ENCODE results near the gene IL21R. TPM values are rescaled to one million over a fixed set of nuclear protein-coding genes. Genes with fewer than 3 reads are reported as not detected.

IL21R gene
- polyA plus RNA-seq (ENCODE audit: insufficient read depth in 1 of 5, insufficient read length in 5 of 5, low replicate concordance in 1 of 5): 1 to 10 TPM; 1.2 to 5.5 (median 4.1) TPM
- long read RNA-seq, donor 1: 0 reads
- long read RNA-seq, donor 2, partial matches to known transcripts: 0 of 1 reads
- long read RNA-seq, donor 2, other reads (novel, unspliced or antisense): 0 of 1 reads
- long read RNA-seq, donor 3, full-length matches to known transcripts: 1 of 1 reads
- long read RNA-seq, donor 3, partial matches to known transcripts: 0 of 1 reads
- long read RNA-seq, donor 3, other reads (novel, unspliced or antisense): 0 of 1 reads
- long read RNA-seq, donor 4: 0 reads
- long read RNA-seq, donor 5: 0 reads
- long read RNA-seq, donor 6, full-length matches to known transcripts: 1 of 1 reads
- long read RNA-seq, donor 6, partial matches to known transcripts: 0 of 1 reads
- long read RNA-seq, donor 6, other reads (novel, unspliced or antisense): 0 of 1 reads
- long read RNA-seq, donor 7: 0 reads
- long read RNA-seq, donor 8: 0 reads

DNA sequence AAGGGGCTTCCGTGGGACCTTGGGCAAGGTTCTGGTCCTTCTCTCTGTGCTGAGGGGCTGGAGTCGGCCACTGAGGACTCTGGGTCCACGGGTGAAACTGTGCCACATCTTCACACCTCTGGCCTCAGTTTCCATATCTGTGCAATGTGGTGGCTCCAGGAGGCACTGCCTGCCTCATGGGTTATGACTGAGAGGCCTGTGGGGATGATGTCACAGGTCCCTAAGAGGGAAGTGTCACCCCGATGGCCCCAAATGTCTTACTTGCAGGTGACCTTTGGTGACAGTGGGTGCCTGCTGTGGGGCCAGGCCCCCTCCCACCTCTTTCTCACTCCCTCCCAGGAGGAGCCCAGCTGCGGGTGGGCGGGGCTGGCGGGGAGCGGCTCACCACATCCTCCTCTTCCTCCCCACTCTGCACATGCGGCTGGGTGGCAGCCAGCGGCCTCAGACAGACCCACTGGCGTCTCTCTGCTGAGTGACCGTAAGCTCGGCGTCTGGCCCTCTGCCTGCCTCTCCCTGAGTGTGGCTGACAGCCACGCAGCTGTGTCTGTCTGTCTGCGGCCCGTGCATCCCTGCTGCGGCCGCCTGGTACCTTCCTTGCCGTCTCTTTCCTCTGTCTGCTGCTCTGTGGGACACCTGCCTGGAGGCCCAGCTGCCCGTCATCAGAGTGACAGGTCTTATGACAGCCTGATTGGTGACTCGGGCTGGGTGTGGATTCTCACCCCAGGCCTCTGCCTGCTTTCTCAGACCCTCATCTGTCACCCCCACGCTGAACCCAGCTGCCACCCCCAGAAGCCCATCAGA is at the start of gene IL21R:
IL21R (plus strand) TSS at position 407 of the 801 bp plus-strand sequence. CDS start 27,898 bp downstream, outside the sequence.
- peak; percentile 53 to 61 for DNase-seq

DNA sequence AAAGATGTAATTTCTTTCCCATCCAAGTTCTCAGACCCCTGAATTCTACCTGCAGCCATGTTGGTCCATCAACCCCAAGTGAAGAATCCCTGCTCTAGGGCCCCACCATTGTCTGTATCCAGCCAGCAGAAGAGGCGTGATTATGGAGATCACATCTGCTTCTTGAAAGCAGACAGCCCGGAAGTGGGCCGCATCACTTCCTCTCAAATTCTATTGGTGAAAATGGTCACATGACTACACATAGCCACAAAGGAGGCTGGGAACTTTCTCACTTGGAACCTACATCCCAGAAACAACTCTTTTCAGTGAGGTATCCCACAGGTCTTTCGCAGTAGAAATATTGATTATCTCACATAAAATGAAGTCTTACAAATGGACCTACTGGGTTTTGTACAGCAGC is 48.1 kb upstream of the IL21R start:
- no peak for DNase-seq

DNA sequence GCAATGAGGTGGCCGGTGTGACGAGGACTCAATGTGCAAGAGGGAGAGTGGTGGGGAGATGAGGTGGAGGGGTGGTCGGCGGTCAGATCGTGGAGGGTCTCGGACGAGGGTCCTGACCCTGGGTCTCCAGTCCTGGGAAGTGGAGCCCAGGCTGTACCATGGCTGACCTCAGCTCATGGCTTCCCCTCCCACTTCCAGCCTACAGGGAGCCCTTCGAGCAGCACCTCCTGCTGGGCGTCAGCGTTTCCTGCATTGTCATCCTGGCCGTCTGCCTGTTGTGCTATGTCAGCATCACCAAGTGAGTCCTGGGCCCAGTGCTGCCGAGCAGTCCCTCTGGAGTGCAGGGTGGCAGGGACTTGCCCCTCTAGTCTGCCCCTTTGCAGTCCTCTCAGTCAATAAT is 46.4 kb upstream of the IL21R start:
- DNase-seq: no peak

DNA sequence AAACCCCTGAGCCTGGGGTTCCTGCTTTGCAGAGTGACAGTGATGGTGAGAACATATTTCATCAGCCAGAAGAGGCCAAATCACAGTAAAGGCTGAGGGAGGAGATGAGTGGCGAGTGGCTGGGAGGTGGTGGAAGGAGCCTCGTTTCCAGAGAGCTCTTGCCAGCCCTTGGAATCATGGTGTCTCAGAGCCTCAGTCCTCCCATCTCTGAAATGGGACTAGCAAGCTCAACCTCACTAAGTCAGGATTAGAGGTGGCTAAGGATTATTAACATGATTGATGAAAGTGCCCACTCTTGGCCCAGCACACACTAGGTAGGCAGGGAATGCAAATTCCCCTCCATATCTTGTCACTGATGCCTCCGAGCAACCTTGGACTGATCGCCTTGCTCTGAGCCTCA is 45.2 kb upstream of the IL21R start:
- DNase-seq: no peak

DNA sequence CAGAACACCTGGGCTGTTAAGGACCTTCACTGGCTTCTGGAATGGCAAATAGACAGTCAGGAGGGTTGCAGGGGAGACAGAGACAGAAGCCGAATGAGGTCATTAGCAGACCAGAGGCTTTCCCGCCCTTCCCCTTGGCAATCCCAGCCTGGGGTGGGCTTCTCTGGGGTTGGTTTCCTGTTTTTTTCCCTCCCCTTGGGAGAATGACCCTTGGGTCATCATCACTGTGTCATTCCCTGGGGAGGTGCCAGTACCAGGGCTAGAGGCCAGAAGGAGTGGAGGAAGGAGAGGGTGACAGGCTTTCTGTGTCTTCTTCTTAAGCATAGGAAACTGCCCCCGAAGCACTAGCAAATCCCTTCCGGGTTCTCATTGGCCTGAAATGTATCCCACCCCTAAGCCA is 42.9 kb upstream of the IL21R start:
- DNase-seq: no peak

DNA sequence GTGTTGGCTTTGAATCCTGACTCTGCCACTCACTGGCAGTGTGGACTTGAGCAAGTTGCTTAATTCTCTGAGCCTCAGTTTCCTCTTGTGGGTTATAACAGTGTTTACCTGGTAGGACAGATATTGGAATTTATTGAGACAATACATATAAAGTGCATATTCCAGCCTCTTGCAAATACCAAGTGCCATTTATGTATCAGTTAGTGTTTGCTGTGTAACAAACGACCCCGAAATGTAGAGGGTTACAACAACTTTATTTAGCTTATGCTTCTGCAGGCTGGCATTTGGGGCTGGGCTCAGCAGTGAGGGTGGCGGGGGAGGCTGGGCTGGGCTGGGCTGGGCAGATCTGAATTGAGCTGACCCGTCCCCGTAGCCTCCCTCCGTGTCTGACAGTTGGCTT is 42.4 kb upstream of the IL21R start:
- no peak for DNase-seq

DNA sequence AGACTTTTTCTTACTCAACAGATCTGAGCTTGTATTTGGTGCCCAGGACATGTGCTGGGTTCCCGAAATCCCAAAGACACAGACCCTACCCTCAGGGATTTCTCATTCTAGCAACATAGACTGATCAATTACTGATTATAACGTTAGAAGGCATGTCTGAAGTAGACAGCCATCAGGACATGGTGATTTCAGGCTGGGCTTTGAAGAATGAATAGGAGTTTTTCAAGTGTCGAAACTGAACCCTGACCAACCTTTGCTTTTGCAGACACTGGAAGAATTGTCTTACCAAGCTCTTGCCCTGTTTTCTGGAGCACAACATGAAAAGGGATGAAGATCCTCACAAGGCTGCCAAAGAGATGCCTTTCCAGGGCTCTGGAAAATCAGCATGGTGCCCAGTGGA is 40.0 kb upstream of the IL21R start:
- DNase-seq: no peak

DNA sequence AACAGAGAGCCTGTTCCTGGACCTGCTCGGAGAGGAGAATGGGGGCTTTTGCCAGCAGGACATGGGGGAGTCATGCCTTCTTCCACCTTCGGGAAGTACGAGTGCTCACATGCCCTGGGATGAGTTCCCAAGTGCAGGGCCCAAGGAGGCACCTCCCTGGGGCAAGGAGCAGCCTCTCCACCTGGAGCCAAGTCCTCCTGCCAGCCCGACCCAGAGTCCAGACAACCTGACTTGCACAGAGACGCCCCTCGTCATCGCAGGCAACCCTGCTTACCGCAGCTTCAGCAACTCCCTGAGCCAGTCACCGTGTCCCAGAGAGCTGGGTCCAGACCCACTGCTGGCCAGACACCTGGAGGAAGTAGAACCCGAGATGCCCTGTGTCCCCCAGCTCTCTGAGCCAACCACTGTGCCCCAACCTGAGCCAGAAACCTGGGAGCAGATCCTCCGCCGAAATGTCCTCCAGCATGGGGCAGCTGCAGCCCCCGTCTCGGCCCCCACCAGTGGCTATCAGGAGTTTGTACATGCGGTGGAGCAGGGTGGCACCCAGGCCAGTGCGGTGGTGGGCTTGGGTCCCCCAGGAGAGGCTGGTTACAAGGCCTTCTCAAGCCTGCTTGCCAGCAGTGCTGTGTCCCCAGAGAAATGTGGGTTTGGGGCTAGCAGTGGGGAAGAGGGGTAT is 39.3 kb upstream of the IL21R start:
- no peak for DNase-seq

DNA sequence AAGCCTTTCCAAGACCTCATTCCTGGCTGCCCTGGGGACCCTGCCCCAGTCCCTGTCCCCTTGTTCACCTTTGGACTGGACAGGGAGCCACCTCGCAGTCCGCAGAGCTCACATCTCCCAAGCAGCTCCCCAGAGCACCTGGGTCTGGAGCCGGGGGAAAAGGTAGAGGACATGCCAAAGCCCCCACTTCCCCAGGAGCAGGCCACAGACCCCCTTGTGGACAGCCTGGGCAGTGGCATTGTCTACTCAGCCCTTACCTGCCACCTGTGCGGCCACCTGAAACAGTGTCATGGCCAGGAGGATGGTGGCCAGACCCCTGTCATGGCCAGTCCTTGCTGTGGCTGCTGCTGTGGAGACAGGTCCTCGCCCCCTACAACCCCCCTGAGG is 38.7 kb upstream of the IL21R start:
- DNase-seq: no peak

DNA sequence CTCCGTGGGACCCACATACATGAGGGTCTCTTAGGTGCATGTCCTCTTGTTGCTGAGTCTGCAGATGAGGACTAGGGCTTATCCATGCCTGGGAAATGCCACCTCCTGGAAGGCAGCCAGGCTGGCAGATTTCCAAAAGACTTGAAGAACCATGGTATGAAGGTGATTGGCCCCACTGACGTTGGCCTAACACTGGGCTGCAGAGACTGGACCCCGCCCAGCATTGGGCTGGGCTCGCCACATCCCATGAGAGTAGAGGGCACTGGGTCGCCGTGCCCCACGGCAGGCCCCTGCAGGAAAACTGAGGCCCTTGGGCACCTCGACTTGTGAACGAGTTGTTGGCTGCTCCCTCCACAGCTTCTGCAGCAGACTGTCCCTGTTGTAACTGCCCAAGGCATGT is 38.2 kb upstream of the IL21R start:
- DNase-seq: no peak

DNA sequence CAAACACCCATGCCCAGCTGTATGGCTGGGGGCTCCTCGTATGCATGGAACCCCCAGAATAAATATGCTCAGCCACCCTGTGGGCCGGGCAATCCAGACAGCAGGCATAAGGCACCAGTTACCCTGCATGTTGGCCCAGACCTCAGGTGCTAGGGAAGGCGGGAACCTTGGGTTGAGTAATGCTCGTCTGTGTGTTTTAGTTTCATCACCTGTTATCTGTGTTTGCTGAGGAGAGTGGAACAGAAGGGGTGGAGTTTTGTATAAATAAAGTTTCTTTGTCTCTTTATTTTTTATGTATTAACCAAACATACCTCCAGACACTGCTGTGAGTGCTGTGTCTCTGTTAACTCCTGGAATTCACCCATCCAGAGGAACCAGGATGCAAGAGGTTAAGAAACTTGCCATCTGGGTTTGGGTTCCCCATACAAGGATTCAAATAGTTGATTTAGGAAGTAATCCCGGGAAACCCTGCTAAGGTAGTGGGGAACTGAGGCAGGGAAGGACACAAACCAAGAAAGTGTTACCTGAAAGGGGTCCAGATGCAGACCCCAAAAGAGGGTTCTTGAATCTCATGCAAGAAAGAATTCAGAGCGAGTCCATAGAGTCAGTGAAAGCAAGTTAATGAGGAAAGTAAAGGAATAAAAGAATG is 37.4 kb upstream of the IL21R start:
- DNase-seq: no peak

DNA sequence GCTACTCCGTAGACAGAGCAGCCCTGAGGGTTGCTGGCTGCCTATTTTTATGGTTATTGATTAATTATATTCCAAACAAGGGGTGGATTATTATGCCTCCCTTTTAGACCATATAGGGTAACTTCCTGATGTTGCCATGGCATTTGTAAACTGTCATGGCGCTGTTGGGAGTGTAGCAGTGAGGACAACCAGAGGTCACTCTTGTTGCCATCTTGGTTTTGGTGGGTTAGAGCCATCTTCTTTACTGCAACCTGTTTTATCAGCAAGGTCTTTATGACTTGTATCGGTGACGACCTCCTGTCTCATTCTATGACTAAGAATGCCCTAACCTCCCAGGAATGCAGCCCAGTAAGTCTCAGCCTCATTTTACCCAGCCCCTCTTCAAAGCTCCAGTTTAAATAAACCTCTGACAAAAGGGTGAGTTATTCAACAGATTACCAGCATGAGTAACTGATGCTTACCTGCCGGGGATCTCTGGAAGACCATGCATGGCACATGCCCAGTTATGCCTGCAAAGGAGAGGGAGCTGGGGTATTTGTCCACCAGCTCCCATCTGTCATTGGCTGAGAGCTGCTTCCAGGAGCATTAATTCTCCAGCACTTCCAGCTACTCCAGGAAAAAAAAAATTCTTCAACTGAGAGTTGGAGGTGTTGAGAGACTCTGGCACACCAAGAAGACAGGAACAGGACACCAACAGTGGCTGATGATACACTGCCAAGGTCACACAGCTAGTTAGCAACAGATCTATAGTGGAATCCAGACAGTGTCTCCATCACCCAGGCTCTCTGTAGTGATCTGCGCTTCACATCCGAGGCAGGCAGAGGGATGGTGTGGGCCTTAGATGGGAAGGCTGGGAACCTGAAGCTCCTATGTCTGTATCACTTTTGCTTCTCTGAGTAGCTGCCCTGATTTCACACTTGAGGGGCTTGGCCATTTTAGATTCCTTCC is 36.6 kb upstream of the IL21R start:
- no peak for DNase-seq

DNA sequence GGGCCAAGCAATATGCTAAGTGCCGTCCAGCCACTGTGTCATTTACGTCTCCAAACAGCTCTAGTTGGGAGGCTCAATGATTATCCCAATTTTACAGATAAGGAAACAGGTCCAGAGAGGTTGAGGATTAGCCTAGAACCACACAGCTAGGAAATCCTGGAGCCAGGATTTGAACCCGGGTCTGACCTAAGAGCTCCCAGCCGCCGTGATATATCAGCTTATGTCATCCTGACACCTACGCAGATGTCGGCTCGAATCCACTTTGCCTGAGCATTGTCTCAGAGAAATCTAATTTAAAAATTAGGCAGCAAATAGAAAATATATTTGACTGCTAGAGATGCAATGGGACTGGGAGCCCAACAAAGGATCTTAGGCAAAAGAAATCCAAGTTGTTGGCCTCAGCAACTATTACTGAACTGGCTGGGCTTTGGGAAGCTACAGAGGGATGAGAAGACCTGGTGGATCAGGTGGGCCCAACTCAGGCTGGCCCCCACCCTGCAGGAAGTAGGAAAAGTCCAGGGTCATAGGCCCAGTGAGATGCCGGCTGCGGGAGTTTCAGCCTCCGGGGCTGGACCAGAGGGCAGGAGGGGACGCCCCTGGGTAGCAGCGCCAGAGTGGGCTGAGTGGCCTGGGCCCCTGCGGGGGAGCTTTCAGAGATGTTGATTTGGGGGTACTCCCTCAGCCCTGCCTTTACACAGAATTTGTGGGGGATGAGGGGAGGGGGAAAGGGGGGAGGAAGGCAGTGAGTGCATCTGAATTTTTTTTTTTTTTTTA is 35.1 kb upstream of the IL21R start:
- DNase-seq: no peak

DNA sequence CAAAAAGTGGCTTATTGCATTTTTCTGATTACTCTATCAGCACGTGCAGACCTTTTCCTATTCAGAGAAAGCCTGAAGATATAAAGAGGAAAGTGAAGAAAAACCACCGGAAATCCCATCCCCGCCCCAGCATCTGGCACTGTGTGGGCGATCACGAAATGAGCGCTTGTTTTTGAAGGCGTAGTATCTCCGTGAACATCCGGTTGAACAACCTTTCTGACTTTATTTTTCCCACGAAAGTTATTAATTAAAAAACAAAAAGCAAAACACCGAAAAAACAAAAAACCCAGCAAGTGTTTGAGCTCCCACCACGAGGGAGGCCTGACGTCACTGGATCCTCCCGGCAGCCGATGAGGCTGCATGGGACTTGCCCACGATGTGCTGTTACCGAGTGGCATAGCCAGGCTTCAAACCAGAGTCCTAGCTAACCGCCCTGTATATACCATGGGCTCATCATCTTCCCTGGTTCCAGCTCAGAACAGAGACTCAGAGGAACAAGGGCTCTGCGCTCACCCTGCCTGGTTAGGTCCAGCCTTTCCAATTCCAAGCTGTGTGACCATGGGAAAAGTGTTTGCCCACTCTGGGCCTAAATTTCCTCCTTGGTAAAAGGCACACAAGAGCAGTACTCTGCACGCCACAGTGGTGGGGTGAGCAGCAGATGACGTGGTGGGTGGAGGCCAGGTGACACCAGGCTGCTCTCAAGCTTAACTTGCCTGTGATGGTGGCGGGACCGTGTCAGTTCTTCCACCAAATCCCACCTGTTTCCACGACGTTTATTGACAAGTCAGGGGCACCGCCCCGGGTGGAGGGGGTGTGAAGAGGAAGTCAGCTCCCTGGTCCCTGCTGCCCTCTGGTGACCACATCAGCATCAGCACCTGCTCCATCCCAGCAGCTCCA is 34.3 kb upstream of the IL21R start:
- peak; percentile 35 to 46 for DNase-seq

DNA sequence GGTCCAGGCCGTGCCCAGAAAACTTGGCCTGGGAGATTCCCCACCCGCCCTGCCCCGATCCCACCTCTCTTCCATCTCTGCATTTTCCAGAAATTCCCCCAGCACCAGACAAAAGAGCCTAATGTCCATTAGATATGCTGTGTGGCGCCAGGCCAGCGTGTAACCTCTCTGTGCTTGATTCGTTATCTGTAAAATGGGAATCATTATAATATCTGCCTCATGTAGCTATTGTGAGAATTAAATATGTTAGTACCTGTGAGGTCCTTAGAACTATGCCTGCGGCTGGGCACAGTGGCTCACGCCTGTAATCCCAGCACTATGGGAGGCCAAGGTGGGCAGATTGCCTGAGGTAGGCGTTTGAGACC is 33.6 kb upstream of the IL21R start:
- no peak for DNase-seq

DNA sequence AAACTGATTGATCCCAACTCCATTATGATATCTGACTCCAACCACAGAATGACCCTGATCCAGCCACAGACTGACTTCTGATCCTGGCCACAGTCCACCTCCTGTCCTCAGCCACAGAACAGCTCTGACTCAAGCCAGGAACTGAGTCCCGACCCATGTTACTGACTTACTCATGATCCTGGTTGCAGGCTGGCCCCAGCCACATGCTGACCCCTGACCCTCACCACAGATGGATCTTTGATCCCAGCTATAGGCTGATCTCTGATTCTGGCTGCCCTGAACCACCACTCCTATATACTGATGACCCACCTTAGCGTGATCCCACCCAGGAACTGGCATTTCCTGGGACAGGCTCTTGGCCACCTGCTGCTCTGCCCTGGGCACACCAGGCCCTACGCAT is 32.2 kb upstream of the IL21R start:
- DNase-seq: no peak

DNA sequence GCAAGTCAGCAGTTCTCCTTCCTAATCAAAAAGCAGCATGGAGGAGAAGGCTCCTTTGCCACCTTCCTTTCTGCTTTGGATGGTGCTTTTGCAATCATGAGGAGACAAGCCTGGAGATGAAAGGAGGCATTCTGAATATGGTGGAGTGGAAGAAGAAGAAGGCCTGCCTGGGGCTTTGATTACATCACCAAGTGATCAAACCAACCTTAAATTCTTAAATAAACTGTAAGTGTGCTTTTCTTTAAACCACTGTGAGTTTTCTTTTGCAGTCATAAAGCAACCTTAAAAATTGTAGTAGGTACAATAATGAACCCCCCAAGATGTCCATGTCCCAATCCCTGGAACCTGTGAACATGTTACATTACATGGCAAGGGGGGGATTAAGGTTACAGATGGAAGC is 31.7 kb upstream of the IL21R start:
- DNase-seq: no peak

DNA sequence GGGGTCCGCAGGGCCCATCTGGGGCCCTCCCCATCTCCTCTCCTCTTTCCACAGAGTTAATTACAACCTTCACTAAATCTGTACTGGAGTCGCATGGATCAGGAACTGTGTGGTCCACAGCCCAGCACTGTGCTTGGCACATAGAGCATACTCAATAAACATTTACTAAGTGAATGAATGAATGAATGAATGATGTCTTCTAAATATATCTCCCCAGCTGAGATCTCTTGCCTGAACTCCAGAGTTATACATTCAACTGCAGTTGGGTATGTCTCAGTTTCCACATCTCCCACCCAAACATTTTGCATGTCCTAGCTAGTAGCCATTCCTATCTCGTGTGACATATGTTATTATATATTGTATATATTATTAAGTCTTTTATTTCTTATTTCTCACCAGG is 28.7 kb upstream of the IL21R start:
- no peak for DNase-seq
